SK-N-SH (cell line): Measurements from ENCODE around the gene AKAP6. TPM values are rescaled to one million over a fixed set of nuclear protein-coding genes. Genes with fewer than 3 reads are reported as not detected.
A peak's percentile ranks its signal among the peaks of the same experiment; 100 is the strongest.

ENCODE experiments used
- CTCF ChIA-PET: fragments of 300-600, 350-600 bp; formaldehyde crosslinking; extraction: SDS; loops from one replicate; lab custom pipeline; 2021; lab: Yijun Ruan, JAX
- POLR2A ChIA-PET: fragments of 350-600 bp; sonication (Branson Sonifier 250); formaldehyde crosslinking; extraction: SDS; loops from one replicate; lab custom pipeline; 2020; ENCODE audit warnings: antibody characterized with exemption, inconsistent platforms; lab: Yijun Ruan, JAX
- DNase-seq: peaks from one replicate; pipeline ENCODE4 v3.0.0; 2012
- H2AFZ ChIP-seq: fragments of 200-600 bp; sonication (generic); 2 replicates; pipeline ENCODE4 v1.8.1; 2016; ENCODE audit warnings: antibody characterized with exemption, mild to moderate bottlenecking, low read depth
- H3F3A ChIP-seq: fragments of 200-600 bp; sonication (generic); replicated peaks from 2 replicates; pipeline ENCODE3; 2016; ENCODE audit warnings: antibody characterized with exemption, mild to moderate bottlenecking; ENCODE audit not compliant: insufficient read depth
- H3K27ac ChIP-seq, 2 experiments: fragments of 200-500 bp in 1 of 2; fragments of 200-600 bp in 1 of 2; sonication (Bioruptor generic) in 1 of 2; sonication (generic), shearing (Covaris generic) in 1 of 2; 2 replicates each; pipeline versions ENCODE4 v1.5.1 to v1.6.1; 2014 to 2016; ENCODE audit warnings: low read depth in 2 of 2, inconsistent platforms in 1 of 2, low read length in 1 of 2, mild to moderate bottlenecking in 1 of 2, mixed read lengths in 1 of 2
- H3K27me3 ChIP-seq: fragments of 200-600 bp; sonication (generic), shearing (Covaris generic); 2 replicates; pipeline ENCODE4 v1.6.1; 2016; ENCODE audit warnings: mixed run types; ENCODE audit not compliant: insufficient read depth
- H3K36me3 ChIP-seq, 2 experiments: fragments of 200-500 bp in 1 of 2; fragments of 200-600 bp in 1 of 2; sonication (Bioruptor generic) in 1 of 2; sonication (generic) in 1 of 2; replicated peaks in 1 of 2; 2 replicates each; pipeline versions ENCODE3 to v1.5.1; 2014 to 2016; ENCODE audit warnings: low read length in 1 of 2, mild to moderate bottlenecking in 1 of 2; ENCODE audit not compliant: insufficient read depth in 2 of 2, control insufficient read depth in 1 of 2
- H3K4me1 ChIP-seq, 2 experiments: fragments of 200-500 bp in 1 of 2; fragments of 200-600 bp in 1 of 2; sonication (Bioruptor generic) in 1 of 2; sonication (generic), shearing (Covaris generic) in 1 of 2; 2 replicates each; pipeline versions ENCODE4 v1.5.1 to v1.6.1; 2014 to 2016; ENCODE audit warnings: low read depth in 1 of 2, low read length in 1 of 2, mixed run types in 1 of 2; ENCODE audit not compliant: insufficient read depth in 2 of 2, control insufficient read depth in 1 of 2
- H3K4me2 ChIP-seq: fragments of 200-600 bp; sonication (generic), shearing (Covaris generic); 2 replicates; pipeline ENCODE4 v1.6.1; 2017; ENCODE audit warnings: mixed run types
- H3K4me3 ChIP-seq, 2 experiments: fragments of 200-500 bp in 1 of 2; fragments of 200-600 bp in 1 of 2; sonication (Bioruptor generic) in 1 of 2; sonication (generic), shearing (Covaris generic) in 1 of 2; 2 replicates each; pipeline versions ENCODE4 v1.5.1 to v1.8.1; 2014 to 2016; ENCODE audit warnings: low read depth in 2 of 2, inconsistent platforms in 1 of 2, low read length in 1 of 2, mild to moderate bottlenecking in 1 of 2, mixed read lengths in 1 of 2, moderate library complexity in 1 of 2
- H3K79me2 ChIP-seq: fragments of 200-600 bp; sonication (generic); 2 replicates; pipeline ENCODE4 v1.8.1; 2017; ENCODE audit warnings: mild to moderate bottlenecking; ENCODE audit not compliant: insufficient read depth
- H3K9ac ChIP-seq: fragments of 200-600 bp; sonication (generic); 2 replicates; pipeline ENCODE4 v1.6.1; 2017; ENCODE audit warnings: mixed run types
- H3K9me2 ChIP-seq: fragments of 200-600 bp; sonication (generic); 2 replicates; pipeline ENCODE4 v1.6.1; 2017; ENCODE audit warnings: mixed run types
- H3K9me3 ChIP-seq: fragments of 200-600 bp; sonication (generic); 2 replicates; pipeline ENCODE4 v1.6.1; 2017; ENCODE audit warnings: mixed run types, mild to moderate bottlenecking, moderate library complexity
- H4K20me1 ChIP-seq: fragments of 200-600 bp; sonication (generic); 2 replicates; pipeline ENCODE4 v1.6.1; 2017; ENCODE audit warnings: mild to moderate bottlenecking, mixed run types; ENCODE audit not compliant: insufficient read depth
- ELF1 ChIP-seq: IDR thresholded peaks from 2 replicates; pipeline ENCODE4 v1.4.0; 2012
- EP300 ChIP-seq, 2 experiments: IDR thresholded peaks; 2 replicates each; pipeline versions ENCODE4 v1.4.0 to v1.6.1; 2012; ENCODE audit warnings: borderline replicate concordance in 1 of 2, low read depth in 1 of 2, low read length in 1 of 2
- FOSL2 ChIP-seq: IDR thresholded peaks from 2 replicates; pipeline ENCODE4 v1.4.0; 2012; ENCODE audit warnings: low read depth, mild to moderate bottlenecking, moderate library complexity, borderline replicate concordance
- FOXM1 ChIP-seq: IDR thresholded peaks from 2 replicates; pipeline ENCODE4 v1.4.0; 2012; ENCODE audit warnings: low read depth, mild to moderate bottlenecking
- GABPA ChIP-seq: IDR thresholded peaks from 2 replicates; pipeline ENCODE4 v1.4.0; 2012; ENCODE audit warnings: low read depth, mild to moderate bottlenecking
- JUND ChIP-seq: IDR thresholded peaks from 2 replicates; pipeline ENCODE4 v1.4.0; 2012
- MEF2A ChIP-seq: IDR thresholded peaks from 2 replicates; pipeline ENCODE4 v1.4.0; 2012; ENCODE audit warnings: low read depth, borderline replicate concordance
- NFIC ChIP-seq: IDR thresholded peaks from 2 replicates; pipeline ENCODE4 v1.4.0; 2012; ENCODE audit warnings: borderline replicate concordance
- NRF1 ChIP-seq: IDR thresholded peaks from 2 replicates; pipeline ENCODE4 v1.6.1; 2012; ENCODE audit warnings: low read depth, mild to moderate bottlenecking, low read length
- POLR2AphosphoS5 ChIP-seq: IDR thresholded peaks from 2 replicates; pipeline ENCODE4 v1.6.1; 2012; ENCODE audit warnings: low read depth, low read length
- RXRA ChIP-seq: IDR thresholded peaks from 2 replicates; pipeline ENCODE4 v1.4.0; 2012; ENCODE audit warnings: low read depth, mild to moderate bottlenecking, borderline replicate concordance
- SIN3A ChIP-seq: IDR thresholded peaks from 2 replicates; pipeline ENCODE4 v1.6.1; 2012; ENCODE audit warnings: low read depth, mild to moderate bottlenecking, low read length, moderate library complexity, borderline replicate concordance
- TAF1 ChIP-seq: IDR thresholded peaks from 2 replicates; pipeline ENCODE4 v1.6.1; 2012; ENCODE audit warnings: low read depth, mild to moderate bottlenecking, low read length, moderate library complexity, borderline replicate concordance
- TCF12 ChIP-seq: IDR thresholded peaks from 2 replicates; pipeline ENCODE4 v1.4.0; 2012
- TEAD4 ChIP-seq: IDR thresholded peaks from 2 replicates; pipeline ENCODE4 v1.4.0; 2012; ENCODE audit warnings: mild to moderate bottlenecking, borderline replicate concordance; ENCODE audit not compliant: insufficient read depth
- YY1 ChIP-seq: IDR thresholded peaks from 2 replicates; pipeline ENCODE4 v1.4.0; 2012; ENCODE audit warnings: low read depth, mild to moderate bottlenecking
- WGBS: methylation state at CpG from one replicate; pipeline ENCODE4 v1.1.6; 2017; ENCODE audit warnings: low lambda C conversion rate; 5-methylcytosine and 5-hydroxymethylcytosine counted together
- polyA plus RNA-seq, 3 experiments: library from polyadenylated mRNA; depleted of rRNA; stranded (reverse); fragments of >200 nt; gene quantifications; 2 replicates each; pipeline ENCODE4 v1.2.3, GENCODE V29; 2012
- TF ChIP-seq, protein P1 (sequence below): fragments of 150-350 bp; IDR thresholded peaks from 2 replicates; pipeline ENCODE4 v1.6.1; 2017; ENCODE audit warnings: antibody characterized with exemption, low read length, low read depth, borderline replicate concordance
- TF ChIP-seq, protein P2 (sequence below): IDR thresholded peaks from 2 replicates; pipeline ENCODE4; 2012
- TF ChIP-seq, protein P3 (sequence below): IDR thresholded peaks from 2 replicates; pipeline ENCODE4 v1.6.1; 2012; ENCODE audit warnings: mild to moderate bottlenecking, low read depth, low read length, moderate library complexity
- TF ChIP-seq, protein P4 (sequence below): IDR thresholded peaks from 2 replicates; pipeline ENCODE4 v1.4.0; 2012; ENCODE audit warnings: low read depth, borderline replicate concordance
- TF ChIP-seq, protein P5 (sequence below): IDR thresholded peaks from 2 replicates; pipeline ENCODE4 v1.4.0; 2012; ENCODE audit warnings: low read depth
- TF ChIP-seq, protein P6 (sequence below): IDR thresholded peaks from 2 replicates; pipeline ENCODE4 v1.4.0; 2012; ENCODE audit warnings: low read depth, borderline replicate concordance

The AKAP6 gene
- polyA plus RNA-seq, 1 of the 3 experiments (the other 2 are of a cell fraction), result 1.7 TPM

DNA sequence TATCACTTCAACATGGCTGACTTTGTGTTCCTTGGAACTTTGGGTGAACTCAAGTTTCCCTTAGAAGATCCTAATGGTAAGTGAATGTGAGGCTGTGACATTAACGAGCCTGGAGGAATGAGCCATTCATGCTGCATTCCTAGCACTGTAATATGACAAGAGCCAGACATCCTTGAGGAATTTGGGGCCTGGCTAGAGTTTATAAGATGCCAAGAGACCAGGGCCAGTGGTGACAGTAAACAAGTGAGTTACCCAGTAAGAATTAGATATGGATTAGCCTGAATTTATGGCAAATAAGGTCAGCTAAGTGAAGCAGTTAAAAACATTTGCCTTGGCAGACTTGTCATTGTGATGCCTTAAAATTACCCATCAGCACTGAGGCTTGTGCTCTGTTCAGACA lies 232.4 kb downstream of the AKAP6 start:
- Histone ChIP-seq H4K20me1 (no peaks in the 10 kb centered on the region), H3K27me3 (no peaks in the 10 kb centered on the region), H3F3A (peaks cover 34% of the 10 kb centered on the region), H3K36me3 (no peaks in the 10 kb centered on the region), H3K9me2 (no peaks in the 10 kb centered on the region), H3K4me1 (peaks cover 7 to 40% of the 10 kb centered on the region in 2 experiments; a peak in 3 of 4 replicates), H3K9ac (no peak overlapping the region), H3K9me3 (no peaks in the 10 kb centered on the region), H3K4me3 (no peak overlapping the region), H3K27ac (peak overlapping the region; percentile 83 to 89), H3K4me2 (0 out of 2 replicates have a peak overlapping the region, but pooled peaks have one; percentile 14), H3K79me2 (0 out of 2 replicates have a peak, but pooled peaks cover 1% of the 10 kb centered on the region), H2AFZ (no peak overlapping the region; the same call in 1 of the 2 replicates)
- TF ChIP-seq FOXM1 (peak; percentile 90), MEF2A (0 out of 2 replicates have a peak, but pooled peaks have one; percentile 56), EP300 (IDR thresholded peaks at IDR 0.05; ENCODE audit: borderline replicate concordance in 1 of 2, low read depth in 1 of 2, low read length in 1 of 2) (peak; percentile 76 to 98), TCF12 (peak; percentile 99), NFIC (peak; percentile 92), GABPA (no peak), POLR2AphosphoS5 (peak; percentile 83; the same call in 1 of the 2 replicates), JUND (peak; percentile 91), FOSL2 (peak; percentile 79), TAF1 (peak; percentile 37; the same call in 1 of the 2 replicates), SIN3A (peak; percentile 52; the same call in 1 of the 2 replicates), RXRA (peak; percentile 95), TEAD4 (peak; percentile 97), YY1 (peak; percentile 80; the same call in 1 of the 2 replicates), NRF1 (no peak), ELF1 (no peak)
- TF ChIP-seq, protein P1, sequence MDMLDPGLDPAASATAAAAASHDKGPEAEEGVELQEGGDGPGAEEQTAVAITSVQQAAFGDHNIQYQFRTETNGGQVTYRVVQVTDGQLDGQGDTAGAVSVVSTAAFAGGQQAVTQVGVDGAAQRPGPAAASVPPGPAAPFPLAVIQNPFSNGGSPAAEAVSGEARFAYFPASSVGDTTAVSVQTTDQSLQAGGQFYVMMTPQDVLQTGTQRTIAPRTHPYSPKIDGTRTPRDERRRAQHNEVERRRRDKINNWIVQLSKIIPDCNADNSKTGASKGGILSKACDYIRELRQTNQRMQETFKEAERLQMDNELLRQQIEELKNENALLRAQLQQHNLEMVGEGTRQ, result no peak
- TF ChIP-seq, protein P2, sequence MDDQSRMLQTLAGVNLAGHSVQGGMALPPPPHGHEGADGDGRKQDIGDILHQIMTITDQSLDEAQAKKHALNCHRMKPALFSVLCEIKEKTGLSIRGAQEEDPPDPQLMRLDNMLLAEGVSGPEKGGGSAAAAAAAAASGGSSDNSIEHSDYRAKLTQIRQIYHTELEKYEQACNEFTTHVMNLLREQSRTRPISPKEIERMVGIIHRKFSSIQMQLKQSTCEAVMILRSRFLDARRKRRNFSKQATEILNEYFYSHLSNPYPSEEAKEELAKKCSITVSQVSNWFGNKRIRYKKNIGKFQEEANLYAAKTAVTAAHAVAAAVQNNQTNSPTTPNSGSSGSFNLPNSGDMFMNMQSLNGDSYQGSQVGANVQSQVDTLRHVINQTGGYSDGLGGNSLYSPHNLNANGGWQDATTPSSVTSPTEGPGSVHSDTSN, result peak; percentile 96
- TF ChIP-seq, protein P3, sequence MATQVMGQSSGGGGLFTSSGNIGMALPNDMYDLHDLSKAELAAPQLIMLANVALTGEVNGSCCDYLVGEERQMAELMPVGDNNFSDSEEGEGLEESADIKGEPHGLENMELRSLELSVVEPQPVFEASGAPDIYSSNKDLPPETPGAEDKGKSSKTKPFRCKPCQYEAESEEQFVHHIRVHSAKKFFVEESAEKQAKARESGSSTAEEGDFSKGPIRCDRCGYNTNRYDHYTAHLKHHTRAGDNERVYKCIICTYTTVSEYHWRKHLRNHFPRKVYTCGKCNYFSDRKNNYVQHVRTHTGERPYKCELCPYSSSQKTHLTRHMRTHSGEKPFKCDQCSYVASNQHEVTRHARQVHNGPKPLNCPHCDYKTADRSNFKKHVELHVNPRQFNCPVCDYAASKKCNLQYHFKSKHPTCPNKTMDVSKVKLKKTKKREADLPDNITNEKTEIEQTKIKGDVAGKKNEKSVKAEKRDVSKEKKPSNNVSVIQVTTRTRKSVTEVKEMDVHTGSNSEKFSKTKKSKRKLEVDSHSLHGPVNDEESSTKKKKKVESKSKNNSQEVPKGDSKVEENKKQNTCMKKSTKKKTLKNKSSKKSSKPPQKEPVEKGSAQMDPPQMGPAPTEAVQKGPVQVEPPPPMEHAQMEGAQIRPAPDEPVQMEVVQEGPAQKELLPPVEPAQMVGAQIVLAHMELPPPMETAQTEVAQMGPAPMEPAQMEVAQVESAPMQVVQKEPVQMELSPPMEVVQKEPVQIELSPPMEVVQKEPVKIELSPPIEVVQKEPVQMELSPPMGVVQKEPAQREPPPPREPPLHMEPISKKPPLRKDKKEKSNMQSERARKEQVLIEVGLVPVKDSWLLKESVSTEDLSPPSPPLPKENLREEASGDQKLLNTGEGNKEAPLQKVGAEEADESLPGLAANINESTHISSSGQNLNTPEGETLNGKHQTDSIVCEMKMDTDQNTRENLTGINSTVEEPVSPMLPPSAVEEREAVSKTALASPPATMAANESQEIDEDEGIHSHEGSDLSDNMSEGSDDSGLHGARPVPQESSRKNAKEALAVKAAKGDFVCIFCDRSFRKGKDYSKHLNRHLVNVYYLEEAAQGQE, result 0 out of 2 replicates have a peak, but pooled peaks have one; percentile 51
- TF ChIP-seq, protein P4, sequence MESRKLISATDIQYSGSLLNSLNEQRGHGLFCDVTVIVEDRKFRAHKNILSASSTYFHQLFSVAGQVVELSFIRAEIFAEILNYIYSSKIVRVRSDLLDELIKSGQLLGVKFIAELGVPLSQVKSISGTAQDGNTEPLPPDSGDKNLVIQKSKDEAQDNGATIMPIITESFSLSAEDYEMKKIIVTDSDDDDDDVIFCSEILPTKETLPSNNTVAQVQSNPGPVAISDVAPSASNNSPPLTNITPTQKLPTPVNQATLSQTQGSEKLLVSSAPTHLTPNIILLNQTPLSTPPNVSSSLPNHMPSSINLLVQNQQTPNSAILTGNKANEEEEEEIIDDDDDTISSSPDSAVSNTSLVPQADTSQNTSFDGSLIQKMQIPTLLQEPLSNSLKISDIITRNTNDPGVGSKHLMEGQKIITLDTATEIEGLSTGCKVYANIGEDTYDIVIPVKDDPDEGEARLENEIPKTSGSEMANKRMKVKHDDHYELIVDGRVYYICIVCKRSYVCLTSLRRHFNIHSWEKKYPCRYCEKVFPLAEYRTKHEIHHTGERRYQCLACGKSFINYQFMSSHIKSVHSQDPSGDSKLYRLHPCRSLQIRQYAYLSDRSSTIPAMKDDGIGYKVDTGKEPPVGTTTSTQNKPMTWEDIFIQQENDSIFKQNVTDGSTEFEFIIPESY, result peak; percentile 54; the same call in 1 of the 2 replicates
- TF ChIP-seq, protein P5, sequence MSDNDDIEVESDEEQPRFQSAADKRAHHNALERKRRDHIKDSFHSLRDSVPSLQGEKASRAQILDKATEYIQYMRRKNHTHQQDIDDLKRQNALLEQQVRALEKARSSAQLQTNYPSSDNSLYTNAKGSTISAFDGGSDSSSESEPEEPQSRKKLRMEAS, result peak; percentile 72; the same call in 1 of the 2 replicates
- TF ChIP-seq, protein P6, sequence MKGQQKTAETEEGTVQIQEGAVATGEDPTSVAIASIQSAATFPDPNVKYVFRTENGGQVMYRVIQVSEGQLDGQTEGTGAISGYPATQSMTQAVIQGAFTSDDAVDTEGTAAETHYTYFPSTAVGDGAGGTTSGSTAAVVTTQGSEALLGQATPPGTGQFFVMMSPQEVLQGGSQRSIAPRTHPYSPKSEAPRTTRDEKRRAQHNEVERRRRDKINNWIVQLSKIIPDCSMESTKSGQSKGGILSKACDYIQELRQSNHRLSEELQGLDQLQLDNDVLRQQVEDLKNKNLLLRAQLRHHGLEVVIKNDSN, result no peak
- DNase-seq, result no peak
- 6% methylated on average over 1 of the region's 1 CpG for WGBS
- POLR2A ChIA-PET, result no interaction called here
- CTCF ChIA-PET, result interaction anchor here (1.6 to 2.1 kb wide), 6 partner anchors 12 to 592 kb away, joined by 5 to 21 read pairs (median 12); no protein-coding TSS in a partner anchor
